T follicular helper cell (primary cell): ENCODE results near the gene S100P.
A peak's percentile ranks its signal among the peaks of the same experiment; 100 is the strongest.

ENCODE experiments used
- DNase-seq: peaks from one replicate; pipeline ENCODE4 v3.0.0-alpha.2; 2020; ENCODE audit warnings: low read depth

S100P gene

DNA sequence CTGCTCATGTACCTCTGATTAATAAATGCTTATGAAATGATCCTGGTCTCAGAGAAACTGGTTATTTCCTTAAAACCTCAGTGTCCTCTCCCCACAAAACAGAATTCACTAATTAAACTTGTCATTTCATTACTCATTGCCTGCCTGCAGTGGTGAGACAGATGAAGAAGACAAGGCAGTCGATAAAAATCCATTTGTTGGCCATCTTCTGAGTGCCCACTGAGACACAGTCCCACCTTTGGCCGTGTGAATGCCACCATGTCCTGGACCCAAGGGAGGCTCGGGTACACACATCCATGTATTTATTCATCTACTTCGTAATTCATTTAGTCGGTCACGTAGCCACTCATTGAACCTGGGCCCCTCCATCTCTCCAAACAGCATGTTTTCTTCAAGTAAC is 3.5 kb downstream of the S100P start:
- no peak for DNase-seq

DNA sequence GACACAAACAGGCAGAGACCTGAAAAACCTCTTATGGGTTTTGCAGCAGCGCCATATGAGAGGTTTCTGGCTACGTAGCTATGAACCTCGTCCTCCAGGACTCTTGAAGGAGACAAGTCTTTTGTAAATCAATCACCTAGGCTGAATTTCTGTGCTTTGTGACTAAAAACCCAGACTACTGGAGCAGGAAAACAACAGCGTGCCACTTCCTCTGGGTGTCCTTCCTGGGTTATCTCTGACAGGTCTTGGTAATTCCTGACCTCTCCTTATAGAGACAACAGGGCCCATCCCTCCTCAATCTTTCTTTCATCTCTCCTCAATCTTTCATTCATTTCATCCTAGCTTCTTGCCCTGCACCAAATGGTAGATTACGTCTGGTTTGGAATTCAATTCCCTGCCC is 5.7 kb downstream of the S100P start:
- DNase-seq, result no peak

DNA sequence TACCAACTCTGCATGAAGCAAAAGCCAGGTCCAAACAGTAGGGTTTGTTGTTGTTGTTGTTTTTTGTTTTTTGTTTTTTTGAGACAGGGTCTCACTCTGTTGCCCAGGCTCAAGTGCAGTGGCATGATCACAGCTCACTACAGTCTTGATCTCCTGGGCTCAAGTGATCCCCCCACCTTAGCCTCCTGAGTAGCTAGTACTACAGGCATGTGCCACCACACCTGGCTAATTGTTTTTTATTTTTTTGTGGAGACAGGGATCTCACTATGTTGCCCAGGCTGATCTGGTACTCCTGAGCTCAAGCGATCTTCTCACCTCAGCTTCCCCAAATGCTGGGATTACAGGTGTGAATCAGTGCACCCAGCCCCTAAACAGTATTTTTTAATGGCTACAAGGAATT is 6.2 kb downstream of the S100P start:
- DNase-seq, result no peak

DNA sequence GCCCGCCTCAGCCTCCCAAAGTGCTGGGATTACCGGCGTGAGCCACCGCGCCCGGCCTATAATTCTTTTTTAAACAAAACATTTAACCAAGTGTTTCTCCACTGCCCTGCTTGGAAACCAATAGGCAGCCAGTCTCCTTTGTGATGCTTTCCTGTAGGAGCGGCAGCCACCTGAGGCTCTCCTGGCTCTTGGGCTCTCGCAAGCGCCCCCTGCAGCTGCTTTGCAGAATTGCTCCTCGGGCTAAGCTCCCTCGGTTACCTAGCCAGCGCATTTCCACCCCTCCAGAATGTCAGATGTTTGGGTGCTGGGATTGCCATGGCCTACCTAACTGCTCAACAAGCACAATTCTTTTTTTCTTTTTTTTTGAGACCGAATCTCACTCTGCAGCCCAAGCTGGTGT is 7.7 kb downstream of the S100P start:
- no peak for DNase-seq

DNA sequence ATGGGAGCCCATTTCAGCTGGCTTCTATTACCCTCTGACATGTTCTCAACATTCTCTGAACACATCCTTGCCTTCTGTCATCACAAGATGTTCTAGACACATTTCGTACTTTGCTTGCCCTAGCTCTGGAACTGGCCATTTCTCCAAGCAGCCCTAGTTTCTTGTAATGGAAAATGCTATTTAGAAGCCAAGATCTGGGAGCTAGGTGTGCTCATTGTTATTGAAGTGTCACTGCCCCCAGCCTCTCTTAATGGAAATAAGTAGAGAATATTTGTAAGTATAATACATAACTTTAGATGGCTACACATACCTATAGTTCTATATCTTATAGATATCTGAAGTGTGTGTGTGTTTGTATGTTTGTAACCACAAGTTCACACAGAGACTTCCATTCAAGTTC is 9.1 kb downstream of the S100P start:
- DNase-seq, result no peak

DNA sequence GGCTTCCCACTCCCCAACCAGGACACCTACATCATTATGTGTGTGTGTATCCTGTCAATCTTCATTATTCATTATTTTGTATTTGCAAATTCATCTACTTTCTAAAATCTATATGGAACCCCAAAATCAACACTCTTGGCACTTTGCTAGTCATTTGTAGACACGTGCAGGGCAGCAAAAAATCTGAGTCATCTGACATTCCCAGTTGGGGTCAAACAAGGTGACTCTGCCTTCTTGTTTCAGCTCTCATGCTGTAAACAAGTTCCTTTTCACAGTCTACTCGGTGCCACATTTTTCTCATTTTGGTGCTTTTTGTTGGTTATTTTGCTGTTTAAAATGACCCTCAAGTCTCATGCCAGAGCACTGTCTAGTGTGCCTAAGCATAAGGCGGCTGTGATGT is 10.1 kb downstream of the S100P start:
- no peak for DNase-seq

DNA sequence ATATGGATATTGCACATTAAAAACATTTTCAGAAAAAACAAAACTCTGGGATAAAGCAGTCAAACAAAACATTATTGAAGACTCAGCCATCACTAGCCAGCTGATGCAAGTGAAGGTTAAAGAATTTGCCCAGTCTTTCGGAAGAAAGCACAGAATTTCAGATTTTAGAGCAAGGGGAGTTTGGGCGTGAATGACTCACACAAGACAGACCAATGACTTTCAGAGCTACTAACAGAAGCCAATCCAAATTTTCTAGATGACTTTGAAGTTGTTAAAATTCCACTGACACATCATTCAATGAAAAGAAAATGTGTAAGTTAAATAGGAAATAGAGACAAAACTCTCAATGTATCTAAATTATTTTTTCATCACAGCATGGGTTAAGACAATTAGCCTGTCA is 12.0 kb downstream of the S100P start:
- no peak for DNase-seq

DNA sequence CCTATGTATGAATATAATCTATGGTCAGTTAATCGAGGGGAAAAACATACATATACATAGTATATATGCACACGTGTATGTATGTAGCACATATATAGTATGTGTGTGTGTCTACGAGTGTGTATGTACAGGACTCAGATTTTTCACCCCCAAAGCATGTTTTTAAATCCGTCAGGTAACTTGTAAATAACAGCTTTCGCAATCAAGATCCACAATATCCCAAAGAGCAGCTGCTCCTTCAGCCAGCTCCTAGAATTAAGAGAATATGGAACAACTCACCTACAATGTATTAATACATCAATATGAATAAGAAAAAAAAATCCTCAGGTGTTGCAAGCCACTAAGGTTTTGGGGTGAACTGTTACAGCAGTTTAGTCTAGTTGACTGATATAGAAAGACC is 12.5 kb downstream of the S100P start:
- no peak for DNase-seq

DNA sequence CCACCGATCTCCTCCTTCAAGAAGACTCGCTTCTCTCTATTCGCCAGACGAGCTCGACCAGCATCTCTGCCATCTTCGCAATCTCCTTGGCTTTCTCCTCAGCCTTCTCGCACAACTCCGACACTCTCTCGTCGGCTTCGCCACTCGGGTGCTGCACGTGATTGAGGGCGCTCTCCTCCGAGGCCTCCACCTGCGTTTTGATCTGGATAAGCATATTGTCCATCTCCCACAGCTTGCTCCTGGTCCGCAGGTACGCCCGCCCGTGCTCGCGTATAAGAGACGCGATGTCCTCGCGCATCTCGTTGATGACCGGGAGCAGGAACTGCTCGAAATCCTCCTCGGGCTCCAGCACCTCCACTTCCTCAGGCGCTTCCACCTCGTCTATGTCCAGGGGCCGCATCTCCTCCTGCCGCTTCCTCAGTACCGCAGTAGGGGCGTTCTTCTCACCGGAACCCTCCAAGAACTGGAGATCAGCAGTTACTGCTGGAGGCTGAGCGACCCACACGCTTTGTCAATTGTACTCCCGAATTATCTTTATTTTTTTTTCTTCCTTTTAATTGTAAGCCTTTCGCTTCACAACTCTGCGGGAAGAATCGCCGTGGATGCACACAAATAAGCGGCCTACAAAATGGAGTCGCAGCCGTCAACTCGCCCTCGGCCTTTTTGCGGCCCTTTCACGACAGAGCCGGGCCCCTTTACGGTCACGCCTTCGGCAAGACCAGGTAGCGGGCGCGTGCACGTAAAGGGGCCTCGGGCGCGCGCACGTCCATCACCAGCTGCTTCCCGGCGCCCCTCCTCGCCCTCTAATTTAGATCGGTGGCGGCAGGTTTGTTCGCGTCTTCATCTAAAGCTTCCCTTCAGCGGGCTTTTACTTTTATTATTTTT is 15.8 kb downstream of the S100P start, which contains the start of gene MRFAP1L1:
TSS of gene MRFAP1L1 (minus strand) at position 636 of the 885 bp plus-strand sequence. CDS start at position 400, 236 bp downstream.
- DNase-seq, result peak; percentile 97

DNA sequence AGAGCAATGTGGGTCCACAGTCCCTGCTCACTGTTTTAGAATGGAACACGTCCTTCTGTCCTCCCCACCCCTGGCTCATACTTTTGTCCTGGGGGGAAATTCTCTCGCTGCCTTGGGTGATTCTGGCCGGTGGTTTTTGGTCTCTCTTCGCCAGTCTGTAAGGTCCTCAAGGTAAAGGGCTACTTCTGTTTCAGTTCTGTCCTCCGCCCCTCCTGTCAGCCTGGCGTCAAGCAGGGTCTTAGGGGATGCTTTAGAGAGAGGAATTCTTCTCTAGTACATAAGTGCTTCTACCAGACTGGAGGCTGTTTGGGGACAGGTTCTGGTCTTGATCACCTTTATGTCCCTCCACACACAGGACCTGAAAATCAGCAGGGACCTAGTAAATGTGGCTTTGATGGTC is 16.6 kb downstream of the S100P start:
- DNase-seq, result no peak

DNA sequence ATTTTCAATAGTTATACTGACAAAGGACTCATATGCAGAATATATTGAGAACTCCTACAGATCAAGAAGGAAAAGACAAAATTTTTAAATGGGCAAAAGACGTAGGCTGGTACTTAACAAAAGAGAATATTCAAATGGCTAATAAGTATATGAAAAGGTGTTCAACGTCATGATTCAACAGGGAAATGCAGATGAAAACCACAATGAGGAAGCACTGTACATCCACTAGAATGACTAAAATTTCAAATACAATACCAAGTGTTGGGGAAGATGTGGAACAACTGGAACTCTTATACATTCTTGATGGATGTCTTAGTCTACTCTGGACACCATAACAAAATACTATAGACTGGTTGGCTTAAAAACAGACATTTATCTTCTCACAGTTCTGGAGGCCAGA is 17.3 kb downstream of the S100P start:
- no peak for DNase-seq

DNA sequence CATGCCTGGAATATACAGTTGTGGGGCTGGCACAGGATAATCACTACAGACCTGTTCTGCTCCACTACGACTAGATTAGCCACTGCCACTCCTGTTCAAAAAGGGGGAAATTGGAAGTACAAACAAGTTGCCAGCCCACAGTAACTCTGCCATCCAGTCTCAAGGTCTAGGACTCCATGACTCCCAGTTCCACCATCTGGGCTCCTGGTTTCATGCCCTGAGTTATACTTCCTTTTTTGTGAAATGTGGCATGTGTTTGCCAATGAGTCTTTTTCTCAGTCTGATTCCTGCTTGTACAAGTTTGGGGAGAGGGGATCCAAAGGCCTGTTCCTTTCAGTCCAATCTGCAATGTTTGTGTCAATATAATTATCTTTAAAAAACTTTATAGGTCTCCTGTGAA is 21.3 kb downstream of the S100P start:
- DNase-seq, result no peak

DNA sequence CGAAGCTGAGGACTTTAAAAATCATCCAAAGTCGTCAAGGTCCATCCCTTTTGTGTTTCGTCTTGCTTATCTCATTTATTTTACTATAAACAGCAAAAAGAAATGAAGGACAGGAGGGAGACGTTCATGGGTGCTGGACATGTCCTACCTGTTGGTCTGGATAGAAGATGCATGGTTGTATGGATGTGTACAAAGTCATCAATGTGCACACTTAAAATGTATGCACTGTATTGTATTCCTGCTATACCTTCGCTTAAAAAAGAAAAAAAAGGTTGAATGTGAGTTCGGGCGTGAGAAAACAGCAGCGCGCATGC is 22.0 kb downstream of the S100P start:
- DNase-seq, result no peak

DNA sequence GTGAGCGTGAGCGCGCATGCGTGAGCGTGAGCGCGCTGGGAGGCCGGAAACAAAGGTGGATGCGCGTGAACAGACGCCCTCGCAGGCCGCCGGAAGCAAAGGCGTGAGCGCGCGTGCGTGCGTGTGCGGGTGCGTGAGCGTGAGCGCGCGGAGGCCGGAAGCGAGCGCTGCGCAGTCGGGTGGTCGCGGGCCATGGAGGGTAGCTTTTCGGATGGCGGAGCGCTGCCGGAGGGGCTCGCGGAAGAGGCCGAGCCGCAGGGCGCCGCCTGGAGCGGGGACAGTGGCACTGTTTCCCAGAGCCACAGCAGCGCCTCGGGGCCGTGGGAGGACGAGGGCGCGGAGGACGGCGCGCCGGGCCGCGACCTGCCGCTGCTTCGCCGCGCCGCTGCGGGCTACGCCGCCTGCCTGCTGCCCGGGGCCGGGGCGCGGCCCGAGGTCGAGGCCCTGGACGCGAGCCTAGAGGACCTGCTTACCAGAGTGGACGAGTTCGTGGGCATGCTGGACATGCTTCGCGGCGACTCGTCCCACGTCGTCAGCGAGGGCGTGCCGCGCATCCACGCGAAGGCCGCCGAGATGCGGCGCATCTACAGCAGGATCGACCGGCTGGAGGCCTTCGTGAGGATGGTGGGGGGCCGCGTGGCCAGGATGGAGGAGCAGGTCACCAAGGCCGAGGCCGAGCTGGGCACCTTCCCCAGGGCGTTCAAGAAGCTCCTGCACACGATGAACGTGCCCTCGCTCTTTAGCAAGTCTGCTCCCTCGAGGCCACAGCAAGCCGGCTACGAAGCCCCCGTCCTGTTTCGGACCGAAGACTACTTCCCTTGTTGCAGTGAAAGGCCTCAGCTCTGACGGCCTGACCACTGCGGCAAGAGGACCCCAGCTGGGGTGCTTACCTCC is 22.6 kb downstream of the S100P start, which contains the start of gene BLOC1S4:
TSS of gene BLOC1S4 (plus strand) at position 157 of the 894 bp plus-strand sequence. CDS start at position 193, 36 bp downstream.
- peak; percentile 83 for DNase-seq

DNA sequence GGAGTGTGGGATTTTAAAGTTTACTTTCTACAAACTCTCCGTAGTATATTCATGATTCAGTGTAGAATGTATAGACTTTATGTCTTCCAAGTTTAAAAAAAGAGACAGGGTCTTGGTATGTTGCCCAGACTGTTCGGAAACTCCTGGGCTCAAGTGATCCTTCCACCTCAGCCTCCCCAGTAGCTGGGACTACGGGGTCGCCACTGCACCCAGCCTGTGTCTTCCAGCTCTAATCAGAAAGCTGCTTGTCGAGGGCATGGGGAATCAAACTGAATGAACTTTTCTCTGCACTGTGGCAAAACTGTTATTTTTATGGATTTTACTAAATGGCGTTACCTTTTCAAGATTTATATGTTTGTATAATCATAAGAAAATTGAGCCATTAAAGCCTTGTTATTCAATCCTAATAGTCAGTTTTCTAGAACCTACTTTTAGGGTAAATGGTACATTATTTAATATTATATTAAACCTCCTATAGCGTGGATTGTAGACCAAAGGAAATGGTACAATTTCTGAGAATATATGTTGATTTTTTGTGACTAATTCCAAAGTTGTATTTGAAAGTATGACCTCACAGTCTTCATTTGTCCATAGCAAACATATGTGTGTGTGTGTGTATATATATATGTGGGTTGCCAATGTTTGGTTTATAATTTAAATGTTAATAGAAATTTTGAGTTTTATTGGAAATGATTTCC is 23.4 kb downstream of the S100P start:
- DNase-seq, result no peak

DNA sequence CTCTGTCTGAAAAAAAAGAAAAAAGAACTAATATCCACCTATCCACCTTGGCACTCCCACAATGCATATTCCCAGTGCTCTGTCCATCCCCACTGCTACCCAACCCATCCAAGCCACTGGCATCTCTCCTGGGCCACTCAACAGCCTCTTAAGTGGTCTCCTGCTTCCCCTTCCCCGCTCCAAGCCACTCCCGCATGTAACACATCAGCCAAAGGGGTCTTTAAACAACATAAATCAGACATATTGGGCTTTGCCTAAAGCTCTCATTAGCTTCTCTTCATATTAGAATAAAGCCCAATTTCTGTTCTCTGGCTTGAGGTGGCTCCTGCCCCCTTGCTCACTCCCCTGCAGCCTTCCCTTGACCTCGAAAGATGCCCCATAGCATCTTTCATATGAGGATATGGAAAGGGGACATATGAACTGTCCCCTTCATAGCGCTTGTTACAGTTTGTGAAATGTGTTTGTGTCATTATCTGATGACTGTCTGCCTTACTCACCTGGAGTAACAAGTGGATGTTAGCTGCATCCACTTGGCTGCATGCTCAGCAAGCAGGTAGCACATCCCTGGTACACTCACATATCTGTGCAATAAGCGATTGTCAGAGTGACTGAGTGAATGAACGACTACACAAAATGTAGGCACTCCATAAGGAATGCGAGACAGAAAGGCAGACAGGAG is 25.4 kb downstream of the S100P start:
- no peak for DNase-seq

DNA sequence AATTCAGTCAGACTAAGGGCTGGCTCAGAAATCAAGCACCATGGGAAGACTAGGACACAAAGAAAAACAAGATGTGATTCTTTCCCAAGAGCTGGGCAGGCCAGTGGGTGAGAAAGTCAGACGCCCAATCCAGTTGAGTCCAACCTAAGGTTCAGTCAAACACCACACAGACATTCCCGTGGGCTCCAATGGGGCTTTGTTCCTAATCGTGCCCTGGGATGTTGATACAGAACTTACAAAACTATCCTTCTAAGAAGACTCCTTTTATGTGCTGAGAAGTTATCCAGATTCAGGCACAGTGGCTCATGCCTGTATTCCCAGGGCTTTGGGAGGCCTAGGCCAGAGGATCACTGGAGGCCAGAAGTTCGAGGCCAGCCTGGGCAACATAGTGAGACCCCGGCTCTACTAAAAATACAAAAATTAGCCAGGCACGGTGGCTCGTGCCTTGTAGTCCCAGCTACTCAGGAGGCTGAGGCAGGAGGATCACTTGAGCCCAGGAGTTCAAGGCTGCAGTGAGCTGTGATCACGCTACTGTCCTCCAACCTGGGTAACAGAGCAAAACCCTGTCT is 26.0 kb downstream of the S100P start:
- no peak for DNase-seq

DNA sequence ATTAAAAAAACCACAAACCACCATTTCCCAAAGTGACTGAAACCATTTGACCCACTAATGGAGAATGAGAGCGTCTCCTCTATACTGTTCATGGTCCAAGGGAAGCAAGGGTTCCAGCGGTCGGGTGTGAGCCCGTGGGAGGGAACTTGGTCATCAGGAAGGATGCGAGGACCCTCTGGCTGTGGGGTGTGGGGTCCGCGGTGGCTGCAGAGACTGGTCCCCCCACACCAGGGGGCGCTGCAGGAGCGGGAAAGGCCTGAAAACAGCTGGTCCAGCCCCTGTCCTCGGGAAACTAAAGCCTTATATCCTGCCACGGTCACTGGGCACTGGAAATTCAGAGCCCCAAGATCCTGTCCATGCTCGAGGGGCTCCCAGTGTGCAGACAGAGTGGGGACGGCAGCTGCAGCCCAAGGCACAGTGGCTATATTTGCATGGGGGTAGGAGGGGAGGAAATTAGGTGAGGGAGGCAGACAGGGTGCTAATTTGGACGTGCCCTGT is 26.6 kb downstream of the S100P start:
- DNase-seq, result peak; percentile 69

DNA sequence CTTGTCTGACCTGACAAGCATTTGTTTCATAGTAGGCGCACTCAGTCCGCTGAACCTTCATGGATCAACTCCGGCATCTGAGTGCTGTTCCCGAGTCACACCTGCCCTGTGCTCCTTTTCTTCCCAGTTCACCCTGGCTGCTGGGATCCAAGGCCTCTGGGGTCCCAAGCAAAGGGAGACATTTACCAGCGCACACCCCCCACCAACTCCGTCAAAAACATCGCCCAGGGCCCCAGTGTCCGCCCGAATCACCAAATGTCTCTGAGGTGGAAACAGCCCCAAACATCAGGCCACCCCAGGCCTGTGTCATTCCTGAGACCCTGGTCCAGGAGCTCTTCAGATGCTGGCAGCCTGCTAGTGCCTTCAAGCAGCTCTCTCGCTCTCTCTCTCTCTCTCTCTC is 27.4 kb downstream of the S100P start:
- no peak for DNase-seq

DNA sequence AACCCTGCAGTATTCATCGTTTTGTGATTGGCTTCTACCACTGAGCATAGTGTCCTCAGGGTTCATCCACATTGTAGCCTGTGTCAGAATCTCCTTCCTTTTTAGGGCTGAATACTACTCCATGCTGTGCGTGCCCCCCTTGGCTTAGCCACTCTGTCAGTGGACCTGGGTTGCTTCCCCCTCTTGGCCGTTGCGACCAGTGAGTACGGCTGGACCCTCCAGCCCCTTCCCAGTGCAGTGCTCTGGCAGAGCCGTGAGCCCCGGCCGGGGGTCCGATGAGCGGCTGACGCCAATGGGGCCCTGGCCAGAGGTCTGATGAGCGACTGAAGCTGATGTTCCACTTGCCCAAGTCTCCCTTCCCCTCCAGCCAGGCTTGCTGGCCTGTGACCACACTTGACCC is 29.2 kb downstream of the S100P start:
- no peak for DNase-seq

DNA sequence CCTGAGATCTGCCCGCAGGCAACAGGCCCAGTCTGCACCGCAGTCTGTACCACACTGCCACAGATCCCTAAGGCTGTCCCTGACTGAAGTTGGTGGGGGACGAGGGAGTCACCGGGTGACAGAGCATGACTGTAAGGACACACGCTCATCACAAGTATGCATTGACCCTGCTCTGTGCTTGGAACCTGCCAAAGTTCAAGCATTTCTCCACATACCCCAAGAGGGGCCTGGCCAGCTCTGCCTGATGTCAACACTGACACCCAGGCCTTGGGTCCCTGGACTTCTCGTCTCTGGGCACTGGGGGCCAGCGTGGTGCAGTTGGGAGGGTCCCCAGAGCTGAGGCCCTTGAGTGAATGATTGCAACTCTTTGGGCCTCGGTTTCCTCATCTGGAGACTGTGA is 30.2 kb downstream of the S100P start:
- DNase-seq, result no peak
